ENCODE results near the gene RNF19B.
A peak's percentile ranks its signal among the peaks of the same experiment; 100 is the strongest.

Gene RNF19B

GRCh38 chr1:32991386-32991785, 26.8 kb upstream of the RNF19B start:
- Histone ChIP-seq H3K9me3 (ENCODE audit: control insufficient read depth in 1 of 2, low read length in 2 of 2) (no peaks in the 10 kb centered on the region), H3K27ac (ENCODE audit: low read length) (peak overlapping the region; percentile 65), H3K4me1 (ENCODE audit: control insufficient read depth in 1 of 2, insufficient read depth in 2 of 2, low read length in 2 of 2) (peaks cover 22 to 25% of the 10 kb centered on the region in 2 donors), H3K36me3 (ENCODE audit: control insufficient read depth in 1 of 2, insufficient read depth in 2 of 2, low read length in 2 of 2) (no peaks in the 10 kb centered on the region), H3K27me3 (ENCODE audit: low read depth, low read length) (no peaks in the 10 kb centered on the region), H3K4me3 (ENCODE audit: low read depth in 1 of 2, low read length in 2 of 2) (no peak overlapping the region)

GRCh38 chr1:32990887-32991286, 26.3 kb upstream of the RNF19B start:
- no peak overlapping the region for H3K4me3 ChIP-seq (ENCODE audit: low read depth in 1 of 2, low read length in 2 of 2)
- no peaks in the 10 kb centered on the region for H3K27me3 ChIP-seq (ENCODE audit: low read depth, low read length)
- H3K9me3 ChIP-seq (ENCODE audit: control insufficient read depth in 1 of 2, low read length in 2 of 2), result no peaks in the 10 kb centered on the region
- peaks cover 22 to 25% of the 10 kb centered on the region in 2 donors for H3K4me1 ChIP-seq (ENCODE audit: control insufficient read depth in 1 of 2, insufficient read depth in 2 of 2, low read length in 2 of 2)
- H3K27ac ChIP-seq (ENCODE audit: low read length), result no peak overlapping the region
- no peaks in the 10 kb centered on the region for H3K36me3 ChIP-seq (ENCODE audit: control insufficient read depth in 1 of 2, insufficient read depth in 2 of 2, low read length in 2 of 2)

GRCh38 chr1:32989160-32990050, 24.8 kb upstream of the RNF19B start:
- Histone ChIP-seq H3K27ac (ENCODE audit: low read length) (peak overlapping the region; percentile 42), H3K36me3 (ENCODE audit: control insufficient read depth in 1 of 2, insufficient read depth in 2 of 2, low read length in 2 of 2) (no peaks in the 10 kb centered on the region), H3K9me3 (ENCODE audit: control insufficient read depth in 1 of 2, low read length in 2 of 2) (no peaks in the 10 kb centered on the region), H3K27me3 (ENCODE audit: low read depth, low read length) (no peaks in the 10 kb centered on the region), H3K4me1 (ENCODE audit: control insufficient read depth in 1 of 2, insufficient read depth in 2 of 2, low read length in 2 of 2) (peaks cover 22 to 31% of the 10 kb centered on the region in 2 donors), H3K4me3 (ENCODE audit: low read depth in 1 of 2, low read length in 2 of 2) (no peak overlapping the region)

- no peaks in the 10 kb centered on the region for H3K27me3 ChIP-seq (ENCODE audit: low read depth, low read length)
- no peaks in the 10 kb centered on the region for H3K9me3 ChIP-seq (ENCODE audit: control insufficient read depth in 1 of 2, low read length in 2 of 2)
- no peak overlapping the region for H3K4me3 ChIP-seq (ENCODE audit: low read depth in 1 of 2, low read length in 2 of 2)
- no peaks in the 10 kb centered on the region for H3K36me3 ChIP-seq (ENCODE audit: control insufficient read depth in 1 of 2, insufficient read depth in 2 of 2, low read length in 2 of 2)
- H3K27ac ChIP-seq (ENCODE audit: low read length), result peak overlapping the region; percentile 42
- peaks cover 22 to 31% of the 10 kb centered on the region in 2 donors for H3K4me1 ChIP-seq (ENCODE audit: control insufficient read depth in 1 of 2, insufficient read depth in 2 of 2, low read length in 2 of 2)
Observed at GRCh38 chr1:32988665-32989064, 24.1 kb upstream of the RNF19B start.

GRCh38 chr1:32985226-32985625, 20.6 kb upstream of the RNF19B start:
- Histone ChIP-seq H3K27me3 (ENCODE audit: low read depth, low read length) (no peaks in the 10 kb centered on the region), H3K36me3 (ENCODE audit: control insufficient read depth in 1 of 2, insufficient read depth in 2 of 2, low read length in 2 of 2) (no peaks in the 10 kb centered on the region), H3K9me3 (ENCODE audit: control insufficient read depth in 1 of 2, low read length in 2 of 2) (no peaks in the 10 kb centered on the region), H3K27ac (ENCODE audit: low read length) (no peak overlapping the region), H3K4me3 (ENCODE audit: low read depth in 1 of 2, low read length in 2 of 2) (no peak overlapping the region), H3K4me1 (ENCODE audit: control insufficient read depth in 1 of 2, insufficient read depth in 2 of 2, low read length in 2 of 2) (peaks cover 15 to 23% of the 10 kb centered on the region in 2 donors)

GRCh38 chr1:32984455-32985171, 20.0 kb upstream of the RNF19B start:
- H3K27ac ChIP-seq (ENCODE audit: low read length), result no peak overlapping the region
- H3K4me3 ChIP-seq (ENCODE audit: low read depth in 1 of 2, low read length in 2 of 2), result no peak overlapping the region
- H3K4me1 ChIP-seq (ENCODE audit: control insufficient read depth in 1 of 2, insufficient read depth in 2 of 2, low read length in 2 of 2), result peaks cover 11 to 23% of the 10 kb centered on the region in 2 donors
- H3K36me3 ChIP-seq (ENCODE audit: control insufficient read depth in 1 of 2, insufficient read depth in 2 of 2, low read length in 2 of 2), result no peaks in the 10 kb centered on the region
- H3K9me3 ChIP-seq (ENCODE audit: control insufficient read depth in 1 of 2, low read length in 2 of 2), result no peaks in the 10 kb centered on the region
- no peaks in the 10 kb centered on the region for H3K27me3 ChIP-seq (ENCODE audit: low read depth, low read length)

- Histone ChIP-seq H3K4me3 (ENCODE audit: low read depth in 1 of 2, low read length in 2 of 2) (no peak overlapping the region), H3K9me3 (ENCODE audit: control insufficient read depth in 1 of 2, low read length in 2 of 2) (no peaks in the 10 kb centered on the region), H3K4me1 (ENCODE audit: control insufficient read depth in 1 of 2, insufficient read depth in 2 of 2, low read length in 2 of 2) (peaks cover 8 to 20% of the 10 kb centered on the region in 2 donors), H3K36me3 (ENCODE audit: control insufficient read depth in 1 of 2, insufficient read depth in 2 of 2, low read length in 2 of 2) (no peaks in the 10 kb centered on the region), H3K27me3 (ENCODE audit: low read depth, low read length) (no peaks in the 10 kb centered on the region), H3K27ac (ENCODE audit: low read length) (no peak overlapping the region)
Observed at GRCh38 chr1:32984090-32984454, 19.5 kb upstream of the RNF19B start.

GRCh38 chr1:32983020-32983419, 18.4 kb upstream of the RNF19B start:
- no peaks in the 10 kb centered on the region for H3K27me3 ChIP-seq (ENCODE audit: low read depth, low read length)
- no peak overlapping the region for H3K27ac ChIP-seq (ENCODE audit: low read length)
- H3K4me1 ChIP-seq (ENCODE audit: control insufficient read depth in 1 of 2, insufficient read depth in 2 of 2, low read length in 2 of 2), result peaks cover 5 to 12% of the 10 kb centered on the region in 2 donors
- no peaks in the 10 kb centered on the region for H3K36me3 ChIP-seq (ENCODE audit: control insufficient read depth in 1 of 2, insufficient read depth in 2 of 2, low read length in 2 of 2)
- no peak overlapping the region for H3K4me3 ChIP-seq (ENCODE audit: low read depth in 1 of 2, low read length in 2 of 2)
- no peaks in the 10 kb centered on the region for H3K9me3 ChIP-seq (ENCODE audit: control insufficient read depth in 1 of 2, low read length in 2 of 2)

GRCh38 chr1:32981003-32981901, 16.6 kb upstream of the RNF19B start:
- H3K9me3 ChIP-seq (ENCODE audit: control insufficient read depth in 1 of 2, low read length in 2 of 2), result no peaks in the 10 kb centered on the region
- peak overlapping the region; percentile 76 for H3K27ac ChIP-seq (ENCODE audit: low read length)
- H3K4me3 ChIP-seq (ENCODE audit: low read depth in 1 of 2, low read length in 2 of 2), result no peak overlapping the region
- H3K4me1 ChIP-seq (ENCODE audit: control insufficient read depth in 1 of 2, insufficient read depth in 2 of 2, low read length in 2 of 2), result peaks cover 5 to 12% of the 10 kb centered on the region in 2 donors
- no peaks in the 10 kb centered on the region for H3K27me3 ChIP-seq (ENCODE audit: low read depth, low read length)
- no peaks in the 10 kb centered on the region for H3K36me3 ChIP-seq (ENCODE audit: control insufficient read depth in 1 of 2, insufficient read depth in 2 of 2, low read length in 2 of 2)

GRCh38 chr1:32980080-32980479, 15.5 kb upstream of the RNF19B start:
- no peaks in the 10 kb centered on the region for H3K27me3 ChIP-seq (ENCODE audit: low read depth, low read length)
- H3K9me3 ChIP-seq (ENCODE audit: control insufficient read depth in 1 of 2, low read length in 2 of 2), result no peaks in the 10 kb centered on the region
- no peak overlapping the region for H3K27ac ChIP-seq (ENCODE audit: low read length)
- no peak overlapping the region for H3K4me3 ChIP-seq (ENCODE audit: low read depth in 1 of 2, low read length in 2 of 2)
- peaks cover 5 to 12% of the 10 kb centered on the region in 2 donors for H3K4me1 ChIP-seq (ENCODE audit: control insufficient read depth in 1 of 2, insufficient read depth in 2 of 2, low read length in 2 of 2)
- no peaks in the 10 kb centered on the region for H3K36me3 ChIP-seq (ENCODE audit: control insufficient read depth in 1 of 2, insufficient read depth in 2 of 2, low read length in 2 of 2)

- Histone ChIP-seq H3K27me3 (ENCODE audit: low read depth, low read length) (no peaks in the 10 kb centered on the region), H3K36me3 (ENCODE audit: control insufficient read depth in 1 of 2, insufficient read depth in 2 of 2, low read length in 2 of 2) (no peaks in the 10 kb centered on the region), H3K9me3 (ENCODE audit: control insufficient read depth in 1 of 2, low read length in 2 of 2) (no peaks in the 10 kb centered on the region), H3K4me3 (ENCODE audit: low read depth in 1 of 2, low read length in 2 of 2) (no peak overlapping the region), H3K27ac (ENCODE audit: low read length) (no peak overlapping the region), H3K4me1 (ENCODE audit: control insufficient read depth in 1 of 2, insufficient read depth in 2 of 2, low read length in 2 of 2) (peaks cover 5 to 6% of the 10 kb centered on the region in 2 donors)
Observed at GRCh38 chr1:32978854-32979253, 14.2 kb upstream of the RNF19B start.
